Gastrocnemius medialis (tissue), 4 donors: ENCODE results near the gene MAFB.

ENCODE experiments used
- CTCF ChIP-seq, 5 experiments: fragments of 450-650 bp in 3 of 5; fragments of 200-600 bp in 2 of 5; sonication (generic) in 2 of 5; IDR thresholded peaks in 4 of 5; conservative IDR thresholded peaks in 1 of 5; 1 replicate in 4 of 5; 2 replicates in 1 of 5; pipeline ENCODE4 v1.5.1; 2016 to 2019; ENCODE audit warnings: antibody characterized with exemption in 5 of 5, mild to moderate bottlenecking in 3 of 5, moderate library complexity in 3 of 5
- POLR2A ChIP-seq, 2 donors: fragments of 450-650 bp; IDR thresholded peaks; one replicate each; pipeline ENCODE4 v1.6.1; 2017; ENCODE audit warnings: antibody characterized with exemption in 2 of 2, mild to moderate bottlenecking in 2 of 2, moderate library complexity in 2 of 2

- TF ChIP-seq CTCF (IDR thresholded peaks at IDR 0.05 in 4 of 5, conservative IDR thresholded peaks at IDR 0.05 in 1 of 5): no peak
- no peak for TF ChIP-seq POLR2A (IDR thresholded peaks at IDR 0.05)
Measured at GRCh38 chr20:40666336-40666735, 22.7 kb downstream of the MAFB start.
